GM12801 (cell line): ENCODE data around the gene TLE2.

Experiments used
- TF ChIP-seq, protein P1 (sequence below): IDR thresholded peaks from one replicate; pipeline ENCODE4 v1.5.1; 2011; ENCODE audit warnings: control low read depth; ENCODE audit not compliant: insufficient read length; ENCODE audit errors: extremely low read depth

The TLE2 gene

GRCh38 chr19:3029065-3029923, at the start of gene TLE2:
Gene TLE2, minus strand, starts transcription at chr19:3029280. Its CDS starts 376 bp downstream, at chr19:3028904.
- TF ChIP-seq, protein P1, sequence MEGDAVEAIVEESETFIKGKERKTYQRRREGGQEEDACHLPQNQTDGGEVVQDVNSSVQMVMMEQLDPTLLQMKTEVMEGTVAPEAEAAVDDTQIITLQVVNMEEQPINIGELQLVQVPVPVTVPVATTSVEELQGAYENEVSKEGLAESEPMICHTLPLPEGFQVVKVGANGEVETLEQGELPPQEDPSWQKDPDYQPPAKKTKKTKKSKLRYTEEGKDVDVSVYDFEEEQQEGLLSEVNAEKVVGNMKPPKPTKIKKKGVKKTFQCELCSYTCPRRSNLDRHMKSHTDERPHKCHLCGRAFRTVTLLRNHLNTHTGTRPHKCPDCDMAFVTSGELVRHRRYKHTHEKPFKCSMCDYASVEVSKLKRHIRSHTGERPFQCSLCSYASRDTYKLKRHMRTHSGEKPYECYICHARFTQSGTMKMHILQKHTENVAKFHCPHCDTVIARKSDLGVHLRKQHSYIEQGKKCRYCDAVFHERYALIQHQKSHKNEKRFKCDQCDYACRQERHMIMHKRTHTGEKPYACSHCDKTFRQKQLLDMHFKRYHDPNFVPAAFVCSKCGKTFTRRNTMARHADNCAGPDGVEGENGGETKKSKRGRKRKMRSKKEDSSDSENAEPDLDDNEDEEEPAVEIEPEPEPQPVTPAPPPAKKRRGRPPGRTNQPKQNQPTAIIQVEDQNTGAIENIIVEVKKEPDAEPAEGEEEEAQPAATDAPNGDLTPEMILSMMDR: no peak

GRCh38 chr19:3075605-3076431, 46.7 kb upstream of the TLE2 start:
- TF ChIP-seq, protein P1: no peak

GRCh38 chr19:3073931-3074595, 45.0 kb upstream of the TLE2 start:
- TF ChIP-seq, protein P1: no peak

- TF ChIP-seq, protein P1: no peak
These were observed 44.1 kb upstream of the TLE2 start for GRCh38 chr19:3073159-3073563.

- TF ChIP-seq, protein P1: no peak
These were observed 42.7 kb upstream of the TLE2 start for GRCh38 chr19:3071768-3072167.

- TF ChIP-seq, protein P1: no peak
These were observed 39.0 kb upstream of the TLE2 start for GRCh38 chr19:3068071-3068470.

DNA sequence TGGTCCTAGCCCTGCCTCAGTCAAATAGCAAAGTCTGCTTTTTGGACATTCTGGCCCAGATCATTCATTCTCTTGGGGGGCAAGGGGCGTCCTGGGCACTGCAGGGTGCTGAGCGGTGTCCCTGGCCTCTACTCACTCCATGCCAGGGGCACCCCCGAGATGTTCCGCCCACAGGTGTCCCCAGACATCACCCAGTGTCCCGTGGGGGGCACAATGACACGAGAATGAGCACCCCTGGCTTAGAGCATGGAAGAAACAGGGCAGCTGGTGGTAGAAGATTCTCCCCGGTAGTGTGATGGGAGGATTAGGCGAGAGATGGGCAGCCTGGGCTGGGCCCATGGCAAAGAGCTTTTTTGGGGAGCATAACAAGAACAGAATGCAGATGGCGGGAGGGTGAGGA, 38.5 kb upstream of the TLE2 start:
- TF ChIP-seq, protein P1: no peak
